Inflammatory macrophage treated with lipopolysaccharide for 1 hour (primary cell): ENCODE data around the gene GOLGA6L22.
"Not testable (repeated sequence)": the region's sequence is repeated elsewhere in the genome, so short reads cannot be mapped to it uniquely, and the experiment has no call there.

Experiments
- DNase-seq, 2 donors: peaks; one replicate each; pipeline ENCODE4 v3.0.0-alpha.2; 2020 to 2022

GOLGA6L22 gene, protein sequence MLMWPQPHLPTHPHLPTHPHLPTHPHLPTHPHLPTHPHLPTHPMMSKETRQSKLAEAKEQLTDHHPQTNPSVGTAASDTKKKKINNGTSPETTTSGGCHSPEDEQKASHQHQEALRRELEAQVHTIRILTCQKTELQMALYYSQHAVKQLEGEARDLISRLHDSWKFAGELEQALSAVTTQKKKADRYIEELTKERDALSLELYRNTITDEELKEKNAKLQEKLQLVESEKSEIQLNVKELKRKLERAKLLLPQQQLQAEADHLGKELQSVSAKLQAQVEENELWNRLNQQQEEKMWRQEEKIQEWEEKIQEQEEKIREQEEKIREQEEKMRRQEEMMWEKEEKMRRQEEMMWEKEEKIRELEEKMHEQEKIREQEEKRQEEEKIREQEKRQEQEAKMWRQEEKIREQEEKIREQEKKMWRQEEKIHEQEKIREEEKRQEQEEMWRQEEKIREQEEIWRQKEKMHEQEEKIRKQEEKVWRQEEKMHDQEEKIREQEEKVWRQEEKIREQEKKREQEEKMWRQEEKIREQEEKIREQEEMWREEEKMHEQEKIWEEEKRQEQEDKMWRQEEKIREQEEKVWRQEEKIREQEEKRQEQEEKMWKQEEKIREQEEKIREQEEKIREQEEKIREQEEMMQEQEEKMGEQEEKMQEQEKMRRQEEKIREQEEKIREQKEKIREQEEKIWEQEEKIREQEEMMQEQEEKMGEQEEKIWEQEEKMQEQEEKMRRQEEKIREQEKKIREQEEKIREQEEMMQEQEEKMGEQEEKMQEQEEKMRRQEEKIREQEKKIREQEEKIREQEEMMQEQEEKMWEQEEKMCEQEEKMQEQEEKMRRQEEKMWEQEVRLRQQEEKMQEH

DNA sequence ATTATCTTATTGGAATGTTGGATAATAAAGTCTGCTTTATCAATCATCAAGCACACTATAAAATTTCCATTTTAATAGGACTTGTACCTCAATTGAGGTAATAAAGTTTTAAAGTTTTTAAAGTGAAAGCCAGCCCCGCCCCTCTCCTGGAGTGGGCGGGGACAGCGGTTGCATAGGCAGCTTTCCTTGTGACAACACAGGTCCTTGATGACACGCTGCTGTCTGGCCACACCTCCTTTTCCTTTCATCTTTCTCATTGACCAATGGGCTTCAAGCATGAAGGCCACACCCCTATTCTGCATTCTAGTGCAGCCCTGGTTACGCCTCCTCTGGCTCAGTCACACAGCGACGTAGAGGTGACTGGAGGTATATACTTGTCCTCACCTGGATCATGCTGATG is at the start of gene GOLGA6L22:
Gene GOLGA6L22, plus strand, starts transcription at position 301 of the 400 bp plus-strand sequence. Its CDS starts 91 bp downstream, at position 392.
- DNase-seq: not testable (repeated sequence)

DNA sequence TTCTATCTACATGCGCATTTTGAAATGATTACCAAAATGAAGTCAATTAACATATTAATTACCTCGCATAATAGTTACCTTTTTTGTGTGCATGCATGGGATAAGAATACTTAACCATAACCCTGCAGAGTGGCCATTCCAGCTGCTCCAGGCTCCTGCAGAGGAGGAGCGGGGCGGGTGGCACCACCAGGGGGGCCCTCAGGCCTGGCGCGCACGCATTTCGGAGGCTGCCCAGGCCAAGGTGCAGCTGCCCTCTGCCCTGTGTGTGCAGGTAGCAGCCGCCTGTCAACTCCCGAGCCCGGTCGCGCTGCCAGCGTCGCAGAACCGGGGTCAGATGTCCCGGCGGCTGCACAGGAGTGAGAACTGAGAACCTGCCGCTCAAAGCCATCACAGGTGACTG is 41.4 kb upstream of the GOLGA6L22 start:
- DNase-seq: not testable (repeated sequence)

DNA sequence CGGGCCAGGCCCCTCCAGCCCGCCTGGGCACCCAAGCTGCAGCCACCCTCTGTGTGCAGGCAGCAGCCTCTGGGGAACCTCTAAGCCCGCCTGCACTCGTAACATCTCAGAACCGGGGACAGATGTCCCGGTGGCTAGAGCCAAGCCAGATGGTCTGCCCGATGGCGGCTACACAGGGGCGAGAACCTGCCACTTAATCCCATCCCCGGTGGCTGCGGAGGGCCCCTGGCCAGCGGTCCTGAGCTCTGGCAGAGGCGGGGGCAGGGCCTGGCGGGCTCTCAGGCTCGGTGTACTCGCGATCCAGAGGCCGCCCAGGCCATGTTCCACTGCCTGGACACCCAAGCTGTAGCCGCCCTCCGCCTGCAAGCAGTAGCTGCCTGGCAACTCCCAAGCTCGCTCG is 40.9 kb upstream of the GOLGA6L22 start:
- not testable (repeated sequence) for DNase-seq

DNA sequence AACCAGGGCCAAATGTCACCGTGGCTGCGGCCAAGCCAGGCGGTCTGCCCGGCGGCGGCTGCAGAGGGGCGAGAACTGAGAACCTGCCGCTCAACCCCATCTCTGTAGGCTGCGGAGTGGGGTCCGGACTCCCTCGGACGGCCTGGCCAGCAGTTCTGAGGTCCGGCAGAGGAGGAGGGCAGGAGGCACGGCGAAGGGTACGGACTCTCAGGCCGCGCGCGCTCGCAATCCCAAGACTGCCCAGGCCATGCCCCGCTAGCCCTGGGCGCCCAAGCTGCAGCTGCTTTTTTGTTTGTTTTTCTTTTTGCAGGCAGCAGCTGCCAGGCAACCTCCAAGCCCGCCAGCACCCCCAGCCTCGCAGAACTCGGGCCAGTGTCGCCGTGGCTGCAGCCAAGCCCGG is 40.5 kb upstream of the GOLGA6L22 start:
- DNase-seq: not testable (repeated sequence)

DNA sequence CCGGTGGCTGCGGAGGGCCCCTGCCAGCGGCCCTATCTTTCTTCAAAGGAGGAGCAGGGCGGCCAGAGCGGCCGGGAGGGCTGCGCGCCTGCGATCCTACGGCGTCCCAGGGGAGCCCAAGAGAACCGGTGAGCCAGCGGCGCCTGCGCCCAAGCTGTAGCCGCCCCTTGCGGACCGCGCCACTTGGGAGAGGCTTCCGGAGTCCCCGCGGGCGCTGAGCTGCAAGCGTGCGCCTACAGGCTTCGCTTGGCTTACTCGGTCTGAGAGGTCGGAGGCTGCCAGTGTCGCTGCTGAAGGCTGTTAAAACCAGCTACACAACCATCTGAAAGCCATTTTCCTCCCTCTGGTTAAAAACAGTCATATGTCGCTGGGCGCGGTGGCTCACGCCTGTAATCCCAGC is 40.0 kb upstream of the GOLGA6L22 start:
- not testable (repeated sequence) for DNase-seq

DNA sequence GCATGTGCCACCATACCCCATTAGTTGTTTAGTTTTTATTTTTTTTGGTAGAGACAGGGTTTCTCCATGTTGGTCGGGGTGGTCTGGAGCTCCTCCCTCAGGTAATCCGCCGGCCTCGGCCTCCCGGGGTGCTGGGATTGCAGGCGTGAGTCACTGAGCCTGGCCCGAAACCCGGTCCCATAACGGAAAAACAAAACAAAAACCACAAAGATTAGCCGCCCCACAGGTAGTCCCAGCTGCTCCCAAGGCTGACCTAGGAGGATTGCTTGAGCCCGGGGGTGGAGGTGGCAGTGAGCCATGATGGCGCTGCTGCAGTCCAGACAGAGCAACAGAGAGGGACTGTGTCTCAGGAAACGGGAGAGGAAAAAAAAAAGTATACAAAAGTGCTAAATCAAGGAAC is 38.4 kb upstream of the GOLGA6L22 start:
- DNase-seq: not testable (repeated sequence)

DNA sequence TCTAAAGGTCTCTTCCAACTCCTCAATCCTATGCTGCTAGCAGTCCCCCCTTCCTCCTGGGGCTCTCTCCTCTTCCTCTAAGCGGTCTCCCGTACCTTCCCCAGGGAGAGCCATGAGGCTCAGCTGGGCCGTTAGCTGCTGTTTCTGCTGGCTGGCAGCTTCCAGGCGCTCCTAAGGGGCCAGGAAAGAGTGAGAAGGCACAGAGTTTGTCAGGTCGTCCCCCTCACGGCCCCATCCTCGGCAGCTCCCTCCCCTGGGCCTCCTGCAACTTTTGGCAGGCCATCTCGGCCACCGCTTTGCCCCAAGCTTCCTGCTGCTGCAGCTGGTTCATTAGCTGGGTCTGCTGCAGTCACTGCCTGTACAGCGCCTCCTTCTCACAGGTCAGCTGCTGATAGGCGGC is 29.3 kb upstream of the GOLGA6L22 start:
- DNase-seq: not testable (repeated sequence)

DNA sequence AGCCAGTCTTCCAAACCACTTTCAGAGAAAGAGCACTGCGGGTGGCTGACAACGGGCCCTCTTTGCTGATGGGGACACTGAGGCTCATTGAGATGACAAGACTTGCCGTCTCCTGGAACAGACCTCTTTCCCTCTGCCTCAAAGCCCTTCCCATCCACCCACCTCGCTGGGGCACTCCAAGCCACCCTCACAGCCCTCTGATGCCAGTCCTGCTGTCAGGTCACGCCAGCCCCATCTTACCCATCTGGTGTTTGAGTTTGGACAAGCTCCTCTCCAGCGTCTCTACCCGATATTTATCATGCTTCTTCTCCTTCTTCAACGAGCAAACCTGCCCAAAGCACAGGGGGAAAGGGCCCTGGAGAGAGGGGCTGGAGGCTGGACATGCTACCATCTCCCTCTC is 27.0 kb upstream of the GOLGA6L22 start:
- not testable (repeated sequence) for DNase-seq

DNA sequence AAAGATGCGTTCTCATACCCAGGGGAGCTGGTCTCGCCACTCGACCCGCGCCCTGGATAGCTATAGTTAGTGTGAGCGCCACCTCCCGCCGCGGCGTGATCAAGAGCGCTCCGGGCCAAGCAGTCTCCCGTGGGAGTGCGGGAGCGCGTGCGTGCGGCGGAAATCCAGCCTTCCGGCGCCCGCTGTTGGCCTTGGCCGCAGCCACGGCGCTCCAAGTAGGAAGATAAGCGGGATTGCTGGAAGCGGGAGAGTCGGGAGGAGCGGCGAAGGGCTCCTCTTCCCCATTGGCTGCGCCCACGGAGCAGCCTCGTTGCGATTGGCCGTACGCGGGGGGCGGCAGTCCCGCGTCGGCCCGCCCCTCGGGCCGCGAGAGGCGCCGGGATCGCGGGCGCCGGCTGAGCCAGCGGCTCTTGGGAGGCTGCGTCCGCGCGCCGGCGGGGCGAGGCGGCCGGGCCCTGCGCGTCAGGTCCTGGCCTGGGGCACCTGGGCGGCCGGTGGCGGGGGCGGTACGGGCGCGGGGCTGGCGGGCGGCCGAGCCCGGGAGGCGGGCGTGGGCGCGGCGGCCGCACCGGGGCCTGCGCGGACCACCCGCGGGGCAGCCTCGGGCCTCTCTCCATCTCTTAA is 35.9 kb downstream of the GOLGA6L22 start:
- DNase-seq: peak; percentile 8 to 10

DNA sequence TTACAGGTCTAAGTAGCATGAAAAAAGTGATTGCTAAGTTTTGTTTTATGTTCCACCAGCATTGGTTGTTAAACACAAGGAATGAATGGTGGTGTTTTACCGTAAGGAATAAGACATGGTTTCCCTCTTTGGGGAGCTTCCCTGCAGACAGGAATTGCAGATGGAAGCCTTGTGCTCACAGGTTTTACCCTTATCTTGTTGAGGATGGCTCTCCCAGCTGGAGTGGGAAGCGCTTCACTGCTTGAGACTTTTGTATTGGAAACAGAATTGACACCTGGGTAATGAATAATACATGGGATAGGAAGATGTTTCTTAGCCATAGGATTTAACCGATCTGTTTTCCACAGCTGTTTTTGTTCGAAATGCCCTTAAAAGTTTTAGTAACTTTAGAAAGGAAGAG is 38.5 kb downstream of the GOLGA6L22 start:
- not testable (repeated sequence) for DNase-seq

DNA sequence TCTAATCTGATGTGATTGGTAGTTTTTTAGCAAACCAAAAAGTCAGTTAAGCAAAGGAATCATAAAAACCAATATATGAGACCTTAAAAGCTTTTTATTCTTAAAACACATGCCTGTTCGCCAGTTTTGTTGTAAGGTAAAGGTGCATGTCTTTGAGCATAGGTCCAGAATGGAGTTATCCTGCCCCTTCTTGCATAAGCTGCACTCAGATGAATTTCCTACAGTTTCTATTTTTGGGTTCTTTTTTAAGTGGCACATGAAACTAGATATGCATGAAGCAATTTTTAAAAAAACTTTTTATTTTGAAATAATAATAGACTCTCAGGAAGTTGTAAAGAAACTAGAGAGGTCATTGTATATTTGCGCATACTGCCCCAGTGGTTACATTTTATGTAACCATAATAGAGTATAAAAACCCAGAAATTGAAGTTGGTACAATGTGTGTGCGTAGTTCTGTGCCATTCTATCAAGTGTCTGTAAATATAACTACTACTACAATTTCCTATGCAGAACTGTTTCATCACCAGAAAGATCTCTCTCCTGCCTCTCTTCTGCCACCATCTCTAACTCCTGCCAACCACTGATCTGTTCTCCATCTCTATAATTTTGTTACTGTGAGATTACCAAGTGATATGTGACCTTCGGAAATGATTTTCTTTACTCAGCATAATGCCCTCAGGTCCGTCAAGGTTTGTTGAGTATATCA is 39.7 kb downstream of the GOLGA6L22 start:
- not testable (repeated sequence) for DNase-seq

DNA sequence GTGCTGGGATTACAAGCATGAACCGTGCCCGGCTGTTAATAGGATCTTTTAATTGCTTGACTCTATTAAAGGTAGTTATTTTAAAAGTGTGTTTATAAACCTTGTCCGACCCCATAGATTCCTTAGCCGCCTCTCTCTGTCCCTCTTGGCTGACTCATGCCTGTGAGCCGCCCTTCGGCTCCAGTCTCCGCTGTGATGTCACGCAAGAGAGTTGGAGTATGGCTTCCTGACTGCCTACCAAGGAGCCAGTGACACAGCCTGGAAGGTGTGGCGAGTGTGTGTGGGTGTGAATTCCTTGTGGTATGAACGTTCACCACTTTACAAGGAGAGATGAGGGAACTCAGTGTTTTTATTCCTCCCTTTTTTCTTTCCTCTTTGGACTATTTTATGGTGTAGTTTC is 43.6 kb downstream of the GOLGA6L22 start:
- not testable (repeated sequence) for DNase-seq

DNA sequence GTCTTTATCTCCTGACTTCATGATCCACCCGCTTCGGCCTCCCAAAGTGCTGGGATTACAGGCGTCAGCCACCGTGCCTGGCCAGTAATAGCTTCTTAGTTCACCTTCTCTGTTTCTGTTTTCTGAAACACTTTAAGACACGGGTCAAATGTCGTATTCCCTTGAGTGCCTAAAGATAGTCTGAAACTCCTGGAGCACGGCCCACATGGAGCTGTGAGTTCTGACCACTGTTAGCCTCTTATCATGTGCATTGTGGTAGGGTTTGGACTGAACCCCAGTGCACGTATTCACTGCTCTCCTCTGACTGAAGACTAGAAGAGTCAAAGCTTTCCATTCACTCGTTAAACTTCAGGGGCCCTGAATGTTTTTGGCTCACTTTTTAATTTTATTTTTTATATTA is 48.3 kb downstream of the GOLGA6L22 start:
- DNase-seq: not testable (repeated sequence)

DNA sequence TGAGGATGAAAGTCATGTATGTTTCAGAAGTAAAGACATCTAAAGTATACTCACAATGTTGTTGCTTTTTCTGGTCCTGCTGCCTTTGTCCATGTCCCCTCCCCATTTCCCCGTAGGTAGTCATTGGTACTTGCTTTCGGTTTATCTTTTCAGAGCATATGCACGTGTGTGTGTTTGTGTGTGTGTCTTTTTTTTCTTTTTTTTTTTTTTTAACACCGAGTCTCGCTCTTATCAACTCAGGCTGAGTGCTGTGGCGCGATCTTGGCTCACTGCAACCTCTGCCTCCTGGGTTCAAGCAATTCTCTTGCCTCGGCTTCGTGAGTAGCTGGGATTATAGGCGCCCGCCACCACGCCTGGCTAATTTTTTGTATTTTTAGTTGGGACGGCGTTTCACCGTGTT is 57.4 kb downstream of the GOLGA6L22 start:
- DNase-seq: not testable (repeated sequence)
